ENCODE results near the gene C2CD2.
"Not testable (repeated sequence)": the region's sequence is repeated elsewhere in the genome, so short reads cannot be mapped to it uniquely, and the experiment has no call there.

Gene C2CD2

GRCh38 chr21:41953831-41954653 lies at the start of gene C2CD2:
Gene C2CD2, minus strand, starts transcription at chr21:41954018. Its CDS starts 370 bp downstream, at chr21:41953648.
- DNase-seq = peak; percentile 85

- no peak for DNase-seq
These were observed 49.2 kb upstream of the C2CD2 start for GRCh38 chr21:42003051-42003461.

GRCh38 chr21:42002421-42002958 lies 48.7 kb upstream of the C2CD2 start:
- DNase-seq = no peak

- DNase-seq = no peak
These were observed 48.0 kb upstream of the C2CD2 start for GRCh38 chr21:42001781-42002180.

- DNase-seq = no peak
These were observed 47.1 kb upstream of the C2CD2 start for GRCh38 chr21:42000908-42001307.

GRCh38 chr21:41997657-41998056 lies 43.8 kb upstream of the C2CD2 start:
- no peak for DNase-seq

GRCh38 chr21:41995577-41995976 lies 41.8 kb upstream of the C2CD2 start:
- DNase-seq = no peak

- DNase-seq = not testable (repeated sequence)
These were observed 40.8 kb upstream of the C2CD2 start for GRCh38 chr21:41994613-41995012.

- no peak for DNase-seq
These were observed 39.9 kb upstream of the C2CD2 start for GRCh38 chr21:41993744-41994143.

GRCh38 chr21:41992576-41992975 lies 38.8 kb upstream of the C2CD2 start:
- DNase-seq = no peak

- no peak for DNase-seq
These were observed 37.8 kb upstream of the C2CD2 start for GRCh38 chr21:41991659-41992058.

GRCh38 chr21:41989698-41990097 lies 35.9 kb upstream of the C2CD2 start:
- no peak for DNase-seq

GRCh38 chr21:41987310-41987709 lies 33.5 kb upstream of the C2CD2 start:
- no peak for DNase-seq

- DNase-seq = no peak
These were observed 32.0 kb upstream of the C2CD2 start for GRCh38 chr21:41985662-41986416.

GRCh38 chr21:41983229-41983628 lies 29.4 kb upstream of the C2CD2 start:
- no peak for DNase-seq

GRCh38 chr21:41980561-41980960 lies 26.7 kb upstream of the C2CD2 start:
- no peak for DNase-seq

- DNase-seq = no peak
These were observed 26.0 kb upstream of the C2CD2 start for GRCh38 chr21:41979751-41980369.

GRCh38 chr21:41979335-41979734 lies 25.5 kb upstream of the C2CD2 start:
- no peak for DNase-seq

- DNase-seq = no peak
These were observed 23.5 kb upstream of the C2CD2 start for GRCh38 chr21:41977034-41977950.

GRCh38 chr21:41976611-41977010 lies 22.8 kb upstream of the C2CD2 start:
- DNase-seq = no peak

GRCh38 chr21:41975391-41976272 lies 21.8 kb upstream of the C2CD2 start:
- DNase-seq = no peak
